ENCODE data around the gene DNM2.

The DNM2 gene

GRCh38 chr19:10766671-10767201 is 48.9 kb downstream of the DNM2 start:
- Histone ChIP-seq H3K36me3 (ENCODE audit: control insufficient read depth, insufficient read depth, low read length) (peaks cover 4% of the 10 kb centered on the region; the same call in 1 of the 2 replicates), H3K27me3 (ENCODE audit: control insufficient read depth, insufficient read depth, low read length) (no peaks in the 10 kb centered on the region), H3K9me3 (ENCODE audit: control insufficient read depth, insufficient read depth, low read depth, low read length) (no peaks in the 10 kb centered on the region), H3K4me1 (ENCODE audit: control insufficient read depth, insufficient read depth, low read length) (peaks cover 16% of the 10 kb centered on the region), H3K4me3 (ENCODE audit: low read depth, low read length) (no peak overlapping the region), H3K27ac (ENCODE audit: low read depth, low read length) (no peak overlapping the region), H3K9ac (ENCODE audit: low read length) (no peak overlapping the region)

GRCh38 chr19:10767726-10768125 is 49.8 kb downstream of the DNM2 start:
- Histone ChIP-seq H3K36me3 (ENCODE audit: control insufficient read depth, insufficient read depth, low read length) (peaks cover 8% of the 10 kb centered on the region), H3K4me3 (ENCODE audit: low read depth, low read length) (no peak overlapping the region), H3K27ac (ENCODE audit: low read depth, low read length) (no peak overlapping the region), H3K27me3 (ENCODE audit: control insufficient read depth, insufficient read depth, low read length) (no peaks in the 10 kb centered on the region), H3K4me1 (ENCODE audit: control insufficient read depth, insufficient read depth, low read length) (peaks cover 9% of the 10 kb centered on the region), H3K9ac (ENCODE audit: low read length) (no peak overlapping the region), H3K9me3 (ENCODE audit: control insufficient read depth, insufficient read depth, low read depth, low read length) (no peaks in the 10 kb centered on the region)

- H3K9me3 ChIP-seq (ENCODE audit: control insufficient read depth, insufficient read depth, low read depth, low read length): no peaks in the 10 kb centered on the region
- no peaks in the 10 kb centered on the region for H3K27me3 ChIP-seq (ENCODE audit: control insufficient read depth, insufficient read depth, low read length)
- H3K4me1 ChIP-seq (ENCODE audit: control insufficient read depth, insufficient read depth, low read length): peaks cover 7% of the 10 kb centered on the region; the same call in 1 of the 2 replicates
- H3K4me3 ChIP-seq (ENCODE audit: low read depth, low read length): no peak overlapping the region
- H3K36me3 ChIP-seq (ENCODE audit: control insufficient read depth, insufficient read depth, low read length): peaks cover 9% of the 10 kb centered on the region
- H3K9ac ChIP-seq (ENCODE audit: low read length): no peak overlapping the region
- H3K27ac ChIP-seq (ENCODE audit: low read depth, low read length): no peak overlapping the region
Measured at GRCh38 chr19:10768369-10768768, 50.5 kb downstream of the DNM2 start.

- H3K9me3 ChIP-seq (ENCODE audit: control insufficient read depth, insufficient read depth, low read depth, low read length): no peaks in the 10 kb centered on the region
- H3K27me3 ChIP-seq (ENCODE audit: control insufficient read depth, insufficient read depth, low read length): no peaks in the 10 kb centered on the region
- H3K9ac ChIP-seq (ENCODE audit: low read length): no peak overlapping the region
- H3K36me3 ChIP-seq (ENCODE audit: control insufficient read depth, insufficient read depth, low read length): peaks cover 14% of the 10 kb centered on the region
- no peak overlapping the region for H3K4me3 ChIP-seq (ENCODE audit: low read depth, low read length)
- H3K27ac ChIP-seq (ENCODE audit: low read depth, low read length): no peak overlapping the region
- H3K4me1 ChIP-seq (ENCODE audit: control insufficient read depth, insufficient read depth, low read length): peaks cover 7% of the 10 kb centered on the region; the same call in 1 of the 2 replicates
Measured at GRCh38 chr19:10768936-10769335, 51.1 kb downstream of the DNM2 start.

- Histone ChIP-seq H3K4me1 (ENCODE audit: control insufficient read depth, insufficient read depth, low read length) (peaks cover 7% of the 10 kb centered on the region; the same call in 1 of the 2 replicates), H3K9ac (ENCODE audit: low read length) (no peak overlapping the region), H3K27me3 (ENCODE audit: control insufficient read depth, insufficient read depth, low read length) (no peaks in the 10 kb centered on the region), H3K36me3 (ENCODE audit: control insufficient read depth, insufficient read depth, low read length) (peaks cover 16% of the 10 kb centered on the region), H3K9me3 (ENCODE audit: control insufficient read depth, insufficient read depth, low read depth, low read length) (no peaks in the 10 kb centered on the region), H3K4me3 (ENCODE audit: low read depth, low read length) (no peak overlapping the region), H3K27ac (ENCODE audit: low read depth, low read length) (no peak overlapping the region)
Measured at GRCh38 chr19:10769533-10770491, 51.9 kb downstream of the DNM2 start.

GRCh38 chr19:10773969-10774368 is 56.1 kb downstream of the DNM2 start:
- Histone ChIP-seq H3K9me3 (ENCODE audit: control insufficient read depth, insufficient read depth, low read depth, low read length) (no peaks in the 10 kb centered on the region), H3K36me3 (ENCODE audit: control insufficient read depth, insufficient read depth, low read length) (peaks cover 51% of the 10 kb centered on the region), H3K9ac (ENCODE audit: low read length) (no peak overlapping the region), H3K4me1 (ENCODE audit: control insufficient read depth, insufficient read depth, low read length) (peaks cover 5% of the 10 kb centered on the region; the same call in 1 of the 2 replicates), H3K27me3 (ENCODE audit: control insufficient read depth, insufficient read depth, low read length) (no peaks in the 10 kb centered on the region), H3K27ac (ENCODE audit: low read depth, low read length) (no peak overlapping the region), H3K4me3 (ENCODE audit: low read depth, low read length) (no peak overlapping the region)

GRCh38 chr19:10774893-10775292 is 57.0 kb downstream of the DNM2 start:
- Histone ChIP-seq H3K36me3 (ENCODE audit: control insufficient read depth, insufficient read depth, low read length) (peaks cover 56% of the 10 kb centered on the region), H3K9ac (ENCODE audit: low read length) (no peak overlapping the region), H3K4me3 (ENCODE audit: low read depth, low read length) (no peak overlapping the region), H3K27ac (ENCODE audit: low read depth, low read length) (no peak overlapping the region), H3K9me3 (ENCODE audit: control insufficient read depth, insufficient read depth, low read depth, low read length) (no peaks in the 10 kb centered on the region), H3K27me3 (ENCODE audit: control insufficient read depth, insufficient read depth, low read length) (no peaks in the 10 kb centered on the region), H3K4me1 (ENCODE audit: control insufficient read depth, insufficient read depth, low read length) (no peaks in the 10 kb centered on the region)

GRCh38 chr19:10776900-10777650 is 59.2 kb downstream of the DNM2 start:
- Histone ChIP-seq H3K4me3 (ENCODE audit: low read depth, low read length) (no peak overlapping the region), H3K4me1 (ENCODE audit: control insufficient read depth, insufficient read depth, low read length) (no peaks in the 10 kb centered on the region), H3K9ac (ENCODE audit: low read length) (no peak overlapping the region), H3K27me3 (ENCODE audit: control insufficient read depth, insufficient read depth, low read length) (no peaks in the 10 kb centered on the region), H3K9me3 (ENCODE audit: control insufficient read depth, insufficient read depth, low read depth, low read length) (no peaks in the 10 kb centered on the region), H3K27ac (ENCODE audit: low read depth, low read length) (no peak overlapping the region), H3K36me3 (ENCODE audit: control insufficient read depth, insufficient read depth, low read length) (peaks cover 76% of the 10 kb centered on the region)

GRCh38 chr19:10780368-10780767 is 62.5 kb downstream of the DNM2 start:
- H3K27me3 ChIP-seq (ENCODE audit: control insufficient read depth, insufficient read depth, low read length): no peaks in the 10 kb centered on the region
- H3K27ac ChIP-seq (ENCODE audit: low read depth, low read length): no peak overlapping the region
- no peaks in the 10 kb centered on the region for H3K4me1 ChIP-seq (ENCODE audit: control insufficient read depth, insufficient read depth, low read length)
- H3K36me3 ChIP-seq (ENCODE audit: control insufficient read depth, insufficient read depth, low read length): peaks cover 80% of the 10 kb centered on the region
- no peak overlapping the region for H3K9ac ChIP-seq (ENCODE audit: low read length)
- no peak overlapping the region for H3K4me3 ChIP-seq (ENCODE audit: low read depth, low read length)
- H3K9me3 ChIP-seq (ENCODE audit: control insufficient read depth, insufficient read depth, low read depth, low read length): no peaks in the 10 kb centered on the region

- H3K36me3 ChIP-seq (ENCODE audit: control insufficient read depth, insufficient read depth, low read length): peaks cover 77% of the 10 kb centered on the region
- no peaks in the 10 kb centered on the region for H3K27me3 ChIP-seq (ENCODE audit: control insufficient read depth, insufficient read depth, low read length)
- H3K4me1 ChIP-seq (ENCODE audit: control insufficient read depth, insufficient read depth, low read length): no peaks in the 10 kb centered on the region
- H3K27ac ChIP-seq (ENCODE audit: low read depth, low read length): no peak overlapping the region
- H3K9ac ChIP-seq (ENCODE audit: low read length): no peak overlapping the region
- no peaks in the 10 kb centered on the region for H3K9me3 ChIP-seq (ENCODE audit: control insufficient read depth, insufficient read depth, low read depth, low read length)
- no peak overlapping the region for H3K4me3 ChIP-seq (ENCODE audit: low read depth, low read length)
Measured at GRCh38 chr19:10782795-10783194, 64.9 kb downstream of the DNM2 start.

GRCh38 chr19:10784257-10784656 is 66.4 kb downstream of the DNM2 start:
- Histone ChIP-seq H3K4me1 (ENCODE audit: control insufficient read depth, insufficient read depth, low read length) (no peaks in the 10 kb centered on the region), H3K27me3 (ENCODE audit: control insufficient read depth, insufficient read depth, low read length) (no peaks in the 10 kb centered on the region), H3K4me3 (ENCODE audit: low read depth, low read length) (no peak overlapping the region), H3K9me3 (ENCODE audit: control insufficient read depth, insufficient read depth, low read depth, low read length) (no peaks in the 10 kb centered on the region), H3K36me3 (ENCODE audit: control insufficient read depth, insufficient read depth, low read length) (peaks cover 83% of the 10 kb centered on the region), H3K9ac (ENCODE audit: low read length) (no peak overlapping the region), H3K27ac (ENCODE audit: low read depth, low read length) (no peak overlapping the region)
